Progenitor cell of endocrine pancreas (in vitro differentiated cells): ENCODE results near the gene UBA52. TPM values are rescaled to one million over a fixed set of nuclear protein-coding genes. Genes with fewer than 3 reads are reported as not detected.

Source experiments
- DNase-seq: peaks from one replicate; pipeline ENCODE4 v3.0.0; 2021; ENCODE audit warnings: low spot score; ENCODE audit not compliant: unreplicated experiment
- H3K27ac Mint-ChIP-seq: 2 replicates; pipeline ENCODE4 v1.8.0; 2021; ENCODE audit warnings: mild to moderate bottlenecking, moderate library complexity, mixed read lengths
- H3K27me3 Mint-ChIP-seq: 2 replicates; pipeline ENCODE4 v1.8.0; 2021; ENCODE audit warnings: mixed read lengths
- H3K36me3 Mint-ChIP-seq: 2 replicates; pipeline ENCODE4 v1.8.0; 2022; ENCODE audit warnings: mixed read lengths; ENCODE audit not compliant: insufficient read depth
- H3K4me1 Mint-ChIP-seq: 2 replicates; pipeline ENCODE4 v1.8.0; 2021; ENCODE audit warnings: low read depth, mixed read lengths
- H3K4me3 Mint-ChIP-seq: 2 replicates; pipeline ENCODE4 v1.8.0; 2021; ENCODE audit warnings: low read depth, mild to moderate bottlenecking, moderate library complexity, mixed read lengths
- H3K9me3 Mint-ChIP-seq: 2 replicates; pipeline ENCODE4 v1.8.0; 2021; ENCODE audit warnings: low read depth, mixed read lengths
- CTCF ChIP-seq: fragments of 200-600 bp; sonication (generic); IDR thresholded peaks from one replicate; pipeline ENCODE4 v1.5.0; 2021; ENCODE audit warnings: antibody characterized with exemption, mild to moderate bottlenecking; ENCODE audit not compliant: unreplicated experiment
- total RNA-seq: library from RNA; stranded (reverse); gene quantifications from 2 replicates; pipeline ENCODE4 v1.2.1, GENCODE V29; 2021

The UBA52 gene
- total RNA-seq, 1 donor from 2014 or later = 968 TPM

GRCh38 chr19:18594096-18594823 lies 22.6 kb downstream of the UBA52 start:
- H3K27me3 Mint-ChIP-seq = peaks cover 40% of the 10 kb centered on the region
- H3K27ac Mint-ChIP-seq = peak overlapping the region; percentile 73
- TF ChIP-seq CTCF = peak; percentile 86
- H3K4me3 Mint-ChIP-seq = peak overlapping the region; percentile 55
- DNase-seq = peak; percentile 78
- peaks cover 14% of the 10 kb centered on the region for H3K4me1 Mint-ChIP-seq
- H3K9me3 Mint-ChIP-seq = no peaks in the 10 kb centered on the region
- H3K36me3 Mint-ChIP-seq = peaks cover 2% of the 10 kb centered on the region

GRCh38 chr19:18594824-18595373 lies 23.2 kb downstream of the UBA52 start:
- peak overlapping the region; percentile 55 for H3K4me3 Mint-ChIP-seq
- TF ChIP-seq CTCF = no peak
- peaks cover 47% of the 10 kb centered on the region for H3K27me3 Mint-ChIP-seq
- peaks cover 2% of the 10 kb centered on the region for H3K36me3 Mint-ChIP-seq
- no peak for DNase-seq
- H3K27ac Mint-ChIP-seq = peak overlapping the region; percentile 73
- H3K4me1 Mint-ChIP-seq = peaks cover 12% of the 10 kb centered on the region
- H3K9me3 Mint-ChIP-seq = no peaks in the 10 kb centered on the region

GRCh38 chr19:18595475-18595874 lies 23.8 kb downstream of the UBA52 start:
- peaks cover 49% of the 10 kb centered on the region for H3K27me3 Mint-ChIP-seq
- H3K27ac Mint-ChIP-seq = no peak overlapping the region
- H3K9me3 Mint-ChIP-seq = no peaks in the 10 kb centered on the region
- peaks cover 9% of the 10 kb centered on the region for H3K4me1 Mint-ChIP-seq
- peaks cover 2% of the 10 kb centered on the region for H3K36me3 Mint-ChIP-seq
- DNase-seq = no peak
- H3K4me3 Mint-ChIP-seq = no peak overlapping the region
- no peak for TF ChIP-seq CTCF

GRCh38 chr19:18596752-18597157 lies 25.1 kb downstream of the UBA52 start:
- Mint-ChIP-seq H3K4me1 (peaks cover 8% of the 10 kb centered on the region), H3K4me3 (no peak overlapping the region), H3K27ac (no peak overlapping the region), H3K9me3 (no peaks in the 10 kb centered on the region), H3K27me3 (peaks cover 54% of the 10 kb centered on the region), H3K36me3 (no peaks in the 10 kb centered on the region)
- TF ChIP-seq CTCF = no peak
- no peak for DNase-seq

- Mint-ChIP-seq H3K27ac (peak overlapping the region; percentile 52), H3K27me3 (peaks cover 63% of the 10 kb centered on the region), H3K36me3 (no peaks in the 10 kb centered on the region), H3K4me3 (no peak overlapping the region), H3K4me1 (peaks cover 8% of the 10 kb centered on the region), H3K9me3 (no peaks in the 10 kb centered on the region)
- TF ChIP-seq CTCF = no peak
- DNase-seq = no peak
These were observed 26.4 kb downstream of the UBA52 start for GRCh38 chr19:18597809-18598660.
